Omental fat pad (tissue), 4 donors: ENCODE measurements around the gene ZC3H15. TPM values are rescaled to one million over a fixed set of nuclear protein-coding genes. Genes with fewer than 3 reads are reported as not detected.

ENCODE experiments used
- ATAC-seq: fragments of 150-250 bp; one replicate; pipeline ENCODE4 v1.9.1; 2016; ENCODE audit warnings: mild to moderate bottlenecking, moderate library complexity; ENCODE audit not compliant: low FRiP score
- DNase-seq: peaks from one replicate; pipeline ENCODE4 v3.0.0-alpha.2; 2019; ENCODE audit warnings: low spot score
- CTCF ChIP-seq, 3 donors: fragments of 450-650 bp; IDR thresholded peaks; one replicate each; pipeline ENCODE4 v1.5.1; 2016 to 2017; ENCODE audit warnings: antibody characterized with exemption in 3 of 3, mild to moderate bottlenecking in 3 of 3, moderate library complexity in 2 of 3
- total RNA-seq, 4 donors: library from RNA; depleted of rRNA; stranded (reverse); fragments of >200 nt; gene quantifications; one replicate each; pipeline ENCODE4 v1.1.0, GENCODE V29; 2016

Gene ZC3H15
- total RNA-seq, 4 donors from 2014 or later, result 47.3 to 115 (median 58.5) TPM

GRCh38 chr2:186477790-186478189 is 8.3 kb upstream of the ZC3H15 start:
- DNase-seq (no peak), ATAC-seq (no peak)
- TF ChIP-seq CTCF (IDR thresholded peaks at IDR 0.05), result no peak

GRCh38 chr2:186480991-186481390 is 5.1 kb upstream of the ZC3H15 start:
- no peak for ATAC-seq
- no peak for TF ChIP-seq CTCF (IDR thresholded peaks at IDR 0.05)
- no peak for DNase-seq

- no peak for ATAC-seq
- TF ChIP-seq CTCF (IDR thresholded peaks at IDR 0.05), result no peak
- DNase-seq, result no peak
These were observed 1.9 kb upstream of the ZC3H15 start for GRCh38 chr2:186484062-186484735.

- no peak for ATAC-seq
- no peak for DNase-seq
- TF ChIP-seq CTCF (IDR thresholded peaks at IDR 0.05), result no peak
These were observed 537 bp upstream of the ZC3H15 start for GRCh38 chr2:186485576-186485870.

- no peak for TF ChIP-seq CTCF (IDR thresholded peaks at IDR 0.05)
- ATAC-seq (no peak), DNase-seq (no peak)
These were observed 889 bp downstream of the ZC3H15 start for GRCh38 chr2:186486651-186487647.

- DNase-seq, result no peak
These were observed 7.6 kb downstream of the ZC3H15 start for GRCh38 chr2:186493564-186494085.

More at GRCh38 chr2:186493564-186494085, 7.6 kb downstream of the ZC3H15 start:
- ATAC-seq, result no peak
- TF ChIP-seq CTCF (IDR thresholded peaks at IDR 0.05), result no peak
